NCI-H2196 (cell line): ENCODE results near the gene EIF3K.
"Not testable (repeated sequence)": the region's sequence is repeated elsewhere in the genome, so short reads cannot be mapped to it uniquely, and the experiment has no call there.

Source experiments
- DNase-seq: peaks from one replicate; lab custom pipeline; 2025; ENCODE audit not compliant: unreplicated experiment; lab: John Stamatoyannopoulos, UW

The EIF3K gene, protein sequence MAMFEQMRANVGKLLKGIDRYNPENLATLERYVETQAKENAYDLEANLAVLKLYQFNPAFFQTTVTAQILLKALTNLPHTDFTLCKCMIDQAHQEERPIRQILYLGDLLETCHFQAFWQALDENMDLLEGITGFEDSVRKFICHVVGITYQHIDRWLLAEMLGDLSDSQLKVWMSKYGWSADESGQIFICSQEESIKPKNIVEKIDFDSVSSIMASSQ

GRCh38 chr19:38618590-38619360, at the start of gene EIF3K:
TSS of gene EIF3K (plus strand) at chr19:38619188. CDS start at chr19:38619269, 81 bp downstream.
- DNase-seq = peak; percentile 99

GRCh38 chr19:38569368-38569983, 49.5 kb upstream of the EIF3K start:
- no peak for DNase-seq

DNA sequence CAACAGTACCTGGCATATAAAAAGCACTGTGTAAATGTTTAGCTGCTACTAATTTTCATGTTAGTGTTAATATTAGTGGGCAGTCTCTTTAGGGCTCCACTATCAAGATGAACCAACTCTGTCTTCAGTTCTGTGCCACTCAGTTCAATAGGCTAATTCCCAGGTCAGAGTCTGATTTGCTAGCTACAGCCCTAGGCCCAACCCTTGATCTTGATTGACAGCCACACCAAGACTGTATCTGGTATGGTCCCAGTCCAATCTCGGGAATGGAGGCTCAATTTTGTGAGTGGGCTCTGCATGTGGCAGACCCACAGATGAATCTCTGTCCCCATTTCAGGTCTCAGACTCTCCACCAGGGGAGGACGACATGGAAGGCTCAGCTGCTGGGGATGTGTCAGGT, 47.3 kb upstream of the EIF3K start:
- DNase-seq = no peak

DNA sequence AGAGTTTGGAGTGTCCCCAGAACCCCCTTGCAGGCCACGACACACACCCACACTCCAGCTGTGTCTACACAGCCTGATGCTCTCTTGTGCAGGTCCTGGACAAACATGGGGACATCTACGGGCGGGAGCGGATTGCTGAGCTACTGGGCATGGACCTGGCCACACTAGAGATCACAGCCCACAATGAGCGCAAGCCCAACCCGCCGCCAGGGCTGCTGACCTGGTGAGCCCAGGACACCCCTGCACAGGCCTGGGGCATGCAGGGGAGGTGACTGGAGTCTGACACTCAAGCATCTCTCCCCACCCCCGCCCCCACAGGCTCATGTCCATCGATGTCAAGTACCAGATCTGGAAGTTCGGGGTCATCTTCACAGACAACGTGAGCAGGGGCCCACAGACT, 41.2 kb upstream of the EIF3K start:
- no peak for DNase-seq

DNA sequence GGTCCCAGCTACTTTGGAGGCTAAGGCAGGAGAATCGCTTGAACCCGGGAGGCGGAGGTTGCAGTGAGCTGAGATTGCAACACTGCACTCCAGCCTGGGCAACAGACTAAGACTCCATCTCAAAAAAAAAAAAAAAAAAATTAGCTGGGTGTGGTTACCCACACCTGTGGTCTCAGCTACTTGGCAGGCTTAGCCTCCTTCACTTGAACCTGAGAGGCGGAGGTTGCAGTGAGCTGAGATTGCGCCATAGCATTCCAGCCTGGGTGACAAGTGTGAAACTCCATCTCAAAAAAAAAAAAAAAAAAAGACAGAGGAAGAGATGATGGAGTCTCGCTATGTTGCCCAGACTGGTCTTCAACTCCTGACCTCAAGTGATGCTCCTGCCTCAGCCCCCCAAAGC, 39.7 kb upstream of the EIF3K start:
- peak; percentile 18 for DNase-seq

DNA sequence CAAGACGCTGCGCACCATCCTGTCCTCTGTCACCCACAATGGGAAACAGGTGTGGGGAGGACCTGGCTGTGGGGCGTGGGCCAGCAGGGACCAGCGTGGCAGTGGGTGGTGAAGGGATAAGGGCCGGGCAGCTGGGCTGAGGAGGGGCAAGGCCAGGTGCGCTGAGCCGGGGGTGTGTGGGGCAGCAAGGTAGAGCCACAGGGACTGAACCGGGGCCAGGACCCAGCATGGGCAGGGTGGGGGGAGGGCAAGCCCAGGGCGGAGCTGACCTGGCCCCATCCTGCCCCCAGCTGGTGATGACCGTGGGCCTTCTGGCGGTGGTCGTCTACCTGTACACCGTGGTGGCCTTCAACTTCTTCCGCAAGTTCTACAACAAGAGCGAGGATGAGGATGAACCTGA, 38.9 kb upstream of the EIF3K start:
- no peak for DNase-seq

DNA sequence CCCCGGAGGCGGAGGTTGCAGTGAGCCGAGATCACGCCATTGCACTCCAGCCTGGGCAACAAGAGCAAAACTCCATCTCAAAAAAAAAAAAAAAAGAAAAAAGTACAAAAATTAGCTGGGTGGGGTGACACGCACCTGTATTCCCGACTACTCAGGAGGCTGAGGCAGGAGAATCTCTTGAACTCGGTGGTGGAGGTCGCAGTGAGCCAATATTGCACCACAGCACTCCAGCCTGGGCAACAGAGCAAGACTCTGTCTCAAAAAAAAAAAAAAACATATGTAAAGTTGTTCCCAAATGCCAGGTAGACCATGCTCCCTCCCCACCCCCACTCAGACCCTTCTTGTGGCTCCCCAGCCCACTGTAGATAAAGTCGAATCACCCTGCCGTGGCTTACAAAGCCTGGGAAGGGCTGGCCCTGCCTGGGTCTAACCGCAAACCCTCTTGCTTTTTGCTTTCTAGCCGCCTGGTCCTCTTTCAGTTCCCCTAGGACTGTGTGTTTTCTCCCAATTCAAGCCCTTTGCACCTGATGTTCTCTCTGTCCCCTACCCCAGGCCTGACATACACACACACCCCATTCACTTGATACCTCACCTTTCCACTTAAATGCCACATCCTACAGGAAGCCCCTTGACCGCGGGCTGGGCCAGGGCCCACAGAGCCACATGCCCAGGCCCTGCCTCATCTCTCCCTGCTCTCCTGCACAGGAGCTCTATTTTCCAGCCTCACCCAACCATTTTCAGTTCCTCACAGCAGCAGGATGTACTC, 35.6 kb upstream of the EIF3K start:
- DNase-seq = no peak

DNA sequence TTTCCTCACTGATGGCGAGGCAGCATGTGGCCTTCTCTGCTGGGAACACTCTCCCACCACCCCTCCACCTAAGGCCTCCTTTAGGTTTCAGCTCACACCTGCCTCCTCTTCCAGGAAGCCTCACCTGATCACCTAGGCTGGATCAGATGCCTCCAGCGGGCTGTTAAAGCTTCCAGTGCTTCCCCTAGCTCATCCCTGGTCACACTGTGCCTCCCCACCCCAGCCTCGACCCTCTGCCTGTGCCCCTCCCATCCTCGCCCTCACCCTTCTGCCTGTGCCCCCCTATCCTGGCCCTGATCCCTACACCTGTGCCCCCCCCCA, 35.0 kb upstream of the EIF3K start:
- DNase-seq = no peak

GRCh38 chr19:38587562-38587961, 31.4 kb upstream of the EIF3K start:
- no peak for DNase-seq

- no peak for DNase-seq
These were observed 30.9 kb upstream of the EIF3K start for GRCh38 chr19:38588041-38588440.

DNA sequence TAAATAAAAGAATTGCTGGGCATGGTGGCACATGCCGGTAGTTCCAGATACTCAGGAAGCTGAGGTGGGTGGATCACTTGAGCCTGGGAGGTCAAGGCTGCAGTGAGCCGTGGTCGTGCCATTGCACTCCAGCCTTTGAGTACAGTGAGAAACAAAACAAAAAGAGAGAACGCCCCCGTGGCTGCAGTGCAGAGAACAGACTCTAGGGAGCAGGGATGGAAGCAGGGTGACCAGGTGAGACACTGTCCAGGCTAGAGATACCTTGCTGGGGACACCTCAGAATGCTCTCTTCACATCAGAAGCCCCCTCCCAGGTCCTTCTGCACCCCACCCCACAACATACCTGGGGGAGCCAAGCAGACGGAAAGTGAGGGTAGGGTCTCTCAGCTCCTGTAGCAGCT, 26.0 kb upstream of the EIF3K start:
- DNase-seq = no peak

- DNase-seq = peak; percentile 86
These were observed 22.7 kb upstream of the EIF3K start for GRCh38 chr19:38596057-38596981.

- DNase-seq = no peak
These were observed 21.9 kb upstream of the EIF3K start for GRCh38 chr19:38597075-38597474.

DNA sequence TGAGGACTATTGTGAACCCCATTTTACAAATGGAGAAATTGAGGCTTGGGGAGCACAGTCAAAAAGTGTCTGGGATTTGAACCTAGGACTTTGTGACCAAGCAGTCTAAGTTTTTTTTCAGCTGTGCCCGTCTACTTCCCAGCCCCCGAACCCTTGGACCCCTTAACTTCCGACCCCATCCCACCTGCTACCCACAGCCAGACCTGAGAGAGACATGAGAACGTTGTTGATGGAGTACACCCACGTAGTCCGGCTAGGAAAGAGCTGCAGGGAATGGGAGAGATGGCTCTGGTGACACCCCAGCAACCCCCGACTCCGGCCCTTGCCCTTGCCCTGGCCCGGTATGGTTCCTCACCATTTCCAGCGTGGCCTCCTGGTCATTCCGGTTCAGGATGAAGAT, 19.3 kb upstream of the EIF3K start:
- no peak for DNase-seq

DNA sequence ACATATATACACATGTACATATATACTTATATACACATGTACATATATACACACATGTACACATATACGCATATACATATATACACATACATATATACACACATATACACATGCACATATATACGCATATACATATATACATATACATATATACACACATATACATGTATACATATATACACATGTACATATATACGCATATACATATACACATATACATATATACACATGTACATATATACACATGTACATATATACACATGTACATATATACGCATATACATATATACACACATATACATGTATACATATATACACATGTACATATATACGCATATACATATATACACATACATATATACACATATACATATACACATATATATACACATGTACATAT, 16.1 kb upstream of the EIF3K start:
- DNase-seq = not testable (repeated sequence)

GRCh38 chr19:38606131-38606530, 12.9 kb upstream of the EIF3K start:
- DNase-seq = no peak

- DNase-seq = no peak
These were observed 4.7 kb upstream of the EIF3K start for GRCh38 chr19:38614289-38614688.

DNA sequence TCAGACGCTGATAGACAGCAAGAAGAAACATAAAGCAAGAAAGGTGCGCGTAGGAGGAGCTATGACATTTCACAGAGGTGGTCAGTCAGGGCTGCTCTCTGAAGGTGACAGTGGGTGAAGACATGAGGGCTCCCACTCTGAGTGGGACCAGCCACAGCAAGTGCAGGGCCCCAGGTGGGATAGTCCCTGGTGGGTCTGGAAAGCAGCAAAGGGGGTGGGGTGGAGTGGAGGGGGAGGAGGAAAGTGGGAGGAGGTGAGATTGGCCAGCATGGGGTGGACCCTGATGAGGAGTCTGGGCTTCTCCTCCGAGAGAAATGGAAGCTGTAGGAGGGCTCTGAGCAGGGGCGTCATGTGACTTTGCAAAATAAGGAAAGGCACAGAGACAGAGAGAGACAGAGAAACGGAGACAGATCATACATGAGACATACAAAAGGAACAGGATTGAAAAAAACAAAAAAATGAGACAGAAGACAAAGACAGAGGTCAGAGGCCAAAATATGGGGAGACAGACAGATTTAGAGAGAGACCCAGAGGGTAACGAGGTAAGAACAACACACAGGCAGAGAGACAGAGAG, 3.9 kb upstream of the EIF3K start:
- no peak for DNase-seq

DNA sequence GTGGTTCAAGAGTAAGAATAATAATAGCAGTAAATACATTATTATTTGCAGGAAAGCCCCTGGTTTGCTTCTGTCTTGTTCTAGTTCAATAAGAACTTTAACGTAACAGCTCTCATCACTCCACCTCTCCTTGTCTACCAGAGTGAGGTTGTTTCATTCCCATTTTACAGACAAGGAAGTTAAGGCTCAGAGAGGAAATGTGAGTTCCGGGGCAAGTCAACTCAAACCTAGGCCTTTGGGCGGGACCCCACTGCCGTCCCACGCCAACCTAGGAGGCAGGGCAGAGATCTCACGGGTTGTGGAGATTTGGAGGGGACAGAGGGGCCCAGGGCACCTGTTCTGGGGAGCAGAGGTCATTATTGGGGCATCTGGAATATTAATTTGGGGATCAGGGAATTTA, 2.7 kb upstream of the EIF3K start:
- no peak for DNase-seq

- DNase-seq = no peak
These were observed 1.7 kb upstream of the EIF3K start for GRCh38 chr19:38617283-38617763.
